H1 (cell line): Measurements from ENCODE around the gene GALNT15. TPM values are rescaled to one million over a fixed set of nuclear protein-coding genes. Genes with fewer than 3 reads are reported as not detected.

ENCODE experiments used
- CTCF ChIA-PET: fragments of 300-600 bp; sonication (Branson Sonifier 250); formaldehyde crosslinking; loops from one replicate; lab custom pipeline; 2021; ENCODE audit not compliant: partially characterized antibody; lab: Charles Lee
- POLR2A ChIA-PET: fragments of 300-600 bp; sonication (Branson Sonifier 250); formaldehyde crosslinking; loops from one replicate; lab custom pipeline; 2021; ENCODE audit warnings: inconsistent platforms; ENCODE audit not compliant: partially characterized antibody; lab: Charles Lee
- DNase-seq, 2 experiments: peaks; one replicate each; pipeline versions ENCODE4 v3.0.0 to v3.0.0-alpha.2; 2010 to 2022; ENCODE audit warnings: low spot score in 2 of 2, low read depth in 1 of 2, mixed read lengths in 1 of 2
- FAIRE-seq: peaks from 2 replicates; lab custom pipeline; 2011; peaks lifted over from hg19 to GRCh38; lab: Jason Lieb, UNC
- H2AFZ ChIP-seq: 2 replicates; pipeline ENCODE4 v1.8.1; 2012; ENCODE audit warnings: low read length, inconsistent platforms
- H2AK5ac ChIP-seq: 2 replicates; pipeline ENCODE4 v1.6.1; 2013; ENCODE audit warnings: low read depth, low read length
- H2BK120ac ChIP-seq: replicated peaks from 2 replicates; pipeline ENCODE3; 2013; ENCODE audit warnings: low read depth, low read length, inconsistent platforms
- H2BK12ac ChIP-seq: 2 replicates; pipeline ENCODE4 v1.6.1; 2013; ENCODE audit warnings: low read depth, low read length
- H2BK15ac ChIP-seq: 2 replicates; pipeline ENCODE4 v1.6.1; 2013; ENCODE audit warnings: low read length
- H2BK20ac ChIP-seq: 2 replicates; pipeline ENCODE4 v1.6.1; 2013; ENCODE audit warnings: low read length
- H2BK5ac ChIP-seq: 2 replicates; pipeline ENCODE4 v1.6.1; 2013; ENCODE audit warnings: low read depth, low read length
- H3K14ac ChIP-seq: 2 replicates; pipeline ENCODE4 v1.6.1; 2013; ENCODE audit warnings: inconsistent platforms; ENCODE audit not compliant: insufficient read length
- H3K18ac ChIP-seq: 2 replicates; pipeline ENCODE4 v1.6.1; 2013; ENCODE audit warnings: low read length; ENCODE audit errors: extremely low read depth
- H3K23ac ChIP-seq: 2 replicates; pipeline ENCODE4 v1.6.1; 2013; ENCODE audit warnings: inconsistent platforms; ENCODE audit not compliant: insufficient read length
- H3K23me2 ChIP-seq: 2 replicates; pipeline ENCODE4 v1.6.1; 2013; ENCODE audit warnings: low read depth, low read length
- H3K27ac ChIP-seq: 2 replicates; pipeline ENCODE4 v1.6.1; 2011; ENCODE audit warnings: low read depth, low read length, inconsistent platforms
- H3K27me3 ChIP-seq, 4 experiments: replicated peaks in 1 of 4; 1 replicate in 1 of 4; 2 replicates in 3 of 4; pipeline versions ENCODE4 v1.6.1 to v1.8.1; 2011 to 2013; ENCODE audit warnings: low read length in 3 of 4, mild to moderate bottlenecking in 3 of 4, inconsistent platforms in 2 of 4, mixed read lengths in 2 of 4, moderate library complexity in 1 of 4; ENCODE audit not compliant: control insufficient read depth in 3 of 4, insufficient read depth in 3 of 4; ENCODE audit errors: extremely low read depth in 1 of 4
- H3K36me3 ChIP-seq, 4 experiments: 2 replicates each; pipeline versions ENCODE4 v1.6.1 to v1.8.1; 2011 to 2013; ENCODE audit warnings: mild to moderate bottlenecking in 4 of 4, low read length in 3 of 4, moderate library complexity in 2 of 4, control low read depth in 1 of 4, inconsistent platforms in 1 of 4; ENCODE audit not compliant: insufficient read depth in 4 of 4, control insufficient read depth in 2 of 4
- H3K4ac ChIP-seq: replicated peaks from 2 replicates; pipeline ENCODE3; 2013; ENCODE audit warnings: low read length, low read depth, mixed read lengths, inconsistent platforms; ENCODE audit not compliant: insufficient read length
- H3K4me1 ChIP-seq, 4 experiments: replicated peaks in 1 of 4; 1 replicate in 1 of 4; 2 replicates in 3 of 4; pipeline versions ENCODE4 v1.6.1 to v1.8.1; 2011 to 2013; ENCODE audit warnings: low read length in 3 of 4, inconsistent platforms in 2 of 4, mixed read lengths in 1 of 4; ENCODE audit not compliant: insufficient read depth in 4 of 4, control insufficient read depth in 3 of 4
- H3K4me2 ChIP-seq, 2 experiments: 2 replicates each; pipeline versions ENCODE4 v1.6.1 to v1.8.1; 2011 to 2013; ENCODE audit warnings: low read depth in 2 of 2, low read length in 2 of 2, control low read depth in 1 of 2, inconsistent platforms in 1 of 2, mild to moderate bottlenecking in 1 of 2; ENCODE audit not compliant: insufficient read depth in 1 of 2
- H3K4me3 ChIP-seq, 4 experiments: fragments of 200-600, 300-600 bp in 1 of 4; sonication (generic), shearing (Covaris generic), sonication (Bioruptor Twin) in 1 of 4; 2 replicates each; pipeline versions ENCODE4 v1.5.1 to v1.8.1; 2011 to 2016; ENCODE audit warnings: low read length in 4 of 4, low read depth in 3 of 4, control low read depth in 2 of 4, inconsistent platforms in 2 of 4, mild to moderate bottlenecking in 2 of 4, mixed read lengths in 1 of 4, moderate library complexity in 1 of 4; ENCODE audit not compliant: insufficient read depth in 2 of 4; ENCODE audit errors: extremely low read depth in 1 of 4
- H3K56ac ChIP-seq: replicated peaks from 2 replicates; pipeline ENCODE3; 2013; ENCODE audit warnings: low read depth, mild to moderate bottlenecking, mixed read lengths, low read length, inconsistent platforms; ENCODE audit not compliant: insufficient read length
- H3K79me1 ChIP-seq: 2 replicates; pipeline ENCODE4 v1.6.1; 2013; ENCODE audit warnings: low read depth, low read length, control low read depth
- H3K79me2 ChIP-seq, 2 experiments: 2 replicates each; pipeline versions ENCODE4 v1.6.1 to v1.8.1; 2012 to 2013; ENCODE audit warnings: low read length in 2 of 2, mild to moderate bottlenecking in 2 of 2, inconsistent platforms in 1 of 2; ENCODE audit not compliant: insufficient read depth in 2 of 2, control insufficient read depth in 1 of 2
- H3K9ac ChIP-seq, 4 experiments: replicated peaks in 1 of 4; 1 replicate in 1 of 4; 2 replicates in 3 of 4; pipeline versions ENCODE4 v1.6.1 to v1.8.1; 2011 to 2013; ENCODE audit warnings: low read depth in 3 of 4, low read length in 3 of 4, control low read depth in 2 of 4, mild to moderate bottlenecking in 2 of 4, moderate library complexity in 2 of 4, inconsistent platforms in 1 of 4; ENCODE audit errors: extremely low read depth in 1 of 4
- H3K9me3 ChIP-seq, 2 experiments: 2 replicates each; pipeline versions ENCODE4 v1.6.1 to v1.8.1; 2012 to 2013; ENCODE audit warnings: mild to moderate bottlenecking in 2 of 2, moderate library complexity in 2 of 2, control low read depth in 1 of 2, inconsistent platforms in 1 of 2, low read depth in 1 of 2, low read length in 1 of 2, mixed read lengths in 1 of 2; ENCODE audit not compliant: insufficient read depth in 2 of 2
- H4K20me1 ChIP-seq, 2 experiments: replicated peaks in 1 of 2; 2 replicates each; pipeline versions ENCODE3 to v1.8.1; 2011 to 2013; ENCODE audit warnings: inconsistent platforms in 2 of 2, low read length in 2 of 2, mild to moderate bottlenecking in 1 of 2; ENCODE audit not compliant: insufficient read depth in 2 of 2, control insufficient read depth in 1 of 2
- H4K5ac ChIP-seq: 2 replicates; pipeline ENCODE4 v1.6.1; 2013; ENCODE audit warnings: low read length, low read depth, mixed read lengths, inconsistent platforms; ENCODE audit not compliant: insufficient read length
- H4K8ac ChIP-seq: 2 replicates; pipeline ENCODE4 v1.8.0; 2013; ENCODE audit warnings: mild to moderate bottlenecking, moderate library complexity, low read length, inconsistent platforms; ENCODE audit not compliant: insufficient read depth; ENCODE audit errors: extremely low read depth
- H4K91ac ChIP-seq: replicated peaks from 2 replicates; pipeline ENCODE3; 2013; ENCODE audit warnings: low read length, mixed read lengths, inconsistent platforms; ENCODE audit not compliant: insufficient read length
- ATF2 ChIP-seq: IDR thresholded peaks from 2 replicates; pipeline ENCODE4 v1.6.1; 2012; ENCODE audit warnings: low read length, inconsistent platforms
- ATF3 ChIP-seq: IDR thresholded peaks from 2 replicates; pipeline ENCODE4 v1.6.1; 2011; ENCODE audit warnings: low read depth, mild to moderate bottlenecking, low read length; ENCODE audit not compliant: insufficient read depth
- CBX5 ChIP-seq: fragments of 300-800, 300-1000 bp; sonication (generic); IDR thresholded peaks from 2 replicates; pipeline ENCODE4 v1.7.1; 2016; ENCODE audit warnings: antibody characterized with exemption, low read length, low read depth
- CBX8 ChIP-seq: fragments of 300-800, 300-1000 bp; sonication (generic); IDR thresholded peaks from 2 replicates; pipeline ENCODE4 v1.7.1; 2016; ENCODE audit warnings: low read depth, low read length, borderline replicate concordance
- CREB1 ChIP-seq: IDR thresholded peaks from 2 replicates; pipeline ENCODE4 v1.6.1; 2012; ENCODE audit warnings: inconsistent platforms
- SIX5 ChIP-seq: IDR thresholded peaks from 2 replicates; pipeline ENCODE4 v1.6.1; 2011; ENCODE audit warnings: mild to moderate bottlenecking, low read depth, low read length
- SP1 ChIP-seq: IDR thresholded peaks from 2 replicates; pipeline ENCODE4 v1.6.1; 2011; ENCODE audit warnings: low read depth, low read length
- TCF12 ChIP-seq: IDR thresholded peaks from 2 replicates; pipeline ENCODE4 v1.6.1; 2011; ENCODE audit warnings: low read depth, mild to moderate bottlenecking, low read length
- YY1 ChIP-seq: IDR thresholded peaks from 2 replicates; pipeline ENCODE4 v1.6.1; 2011; ENCODE audit warnings: low read depth, mild to moderate bottlenecking, low read length
- WGBS, 2 experiments: shearing (Covaris generic) in 1 of 2; methylation state at CpG; one replicate each; pipeline versions ENCODE4 v1.1.6 to v1.1.7; 2013 to 2015; ENCODE audit warnings: low lambda C conversion rate in 2 of 2, mixed read lengths in 2 of 2, inconsistent platforms in 1 of 2, low coverage in 1 of 2, missing lambda C conversion rate in 1 of 2; ENCODE audit not compliant: insufficient replicate concordance in 2 of 2, insufficient coverage in 1 of 2, insufficient read length in 1 of 2; ENCODE audit errors: extremely low coverage in 1 of 2, missing lambda C conversion rate in 1 of 2; 5-methylcytosine and 5-hydroxymethylcytosine counted together
- polyA plus RNA-seq, 7 experiments: library from polyadenylated mRNA; depleted of rRNA in 3 of 7; stranded (reverse) in 5 of 7; unstranded in 2 of 7; fragments of >200 nt in 5 of 7; fragments of 200-250 nt in 2 of 7; gene quantifications; 1 replicate in 5 of 7; 2 replicates in 1 of 7; 4 replicates in 1 of 7; pipeline versions ENCODE4 v1.2.1 to v1.2.3, GENCODE V29; 2011 to 2013; ENCODE audit warnings: missing spikeins in 2 of 7, mixed read lengths in 2 of 7
- total RNA-seq: library from RNA; stranded (reverse); fragmentation: NEBNext Ultra II Directional; extraction: Animal tissue kit (Norgen Biotek cat#: 25700); gene quantifications from 2 replicates; pipeline ENCODE4 v1.2.1, GENCODE V29; 2021

Gene GALNT15
- total and polyA plus RNA-seq, 2 of the 8 experiments (the other 6 are each of a cell fraction or from before 2014, with no cell fraction given), result 0.02 TPM; not detected in 1

- H3K23me2 ChIP-seq, result no peaks in the 10 kb centered on the region
- no peak overlapping the region for H3K9ac ChIP-seq
- H3K18ac ChIP-seq, result no peak overlapping the region
- H3K79me1 ChIP-seq, result no peaks in the 10 kb centered on the region
- CTCF ChIA-PET, result interaction anchor here (1.5 kb wide), 1 partner anchor 39 kb away, joined by 7 read pairs; no protein-coding TSS in a partner anchor
- no peak overlapping the region for H3K4me2 ChIP-seq
- H3K27ac ChIP-seq, result no peak overlapping the region
- WGBS, 2 experiments, result 97% methylated on average over 2 of the region's 2 CpGs; no CpG with 5 or more reads in 1 of the 2 experiments
- H4K5ac ChIP-seq, result no peak overlapping the region
- no peak overlapping the region for H3K4me3 ChIP-seq
- H2BK20ac ChIP-seq, result no peak overlapping the region
- FAIRE-seq (no peak), DNase-seq (no peak)
- no peaks in the 10 kb centered on the region for H3K27me3 ChIP-seq
- no peak overlapping the region for H3K23ac ChIP-seq
- H3K36me3 ChIP-seq, result peaks cover 2 to 18% (median 5%) of the 10 kb centered on the region in 4 experiments; a peak in 5 of 8 replicates
- no peak overlapping the region for H2BK120ac ChIP-seq
- no peaks in the 10 kb centered on the region for H3K79me2 ChIP-seq
- no peak overlapping the region for H2BK15ac ChIP-seq
- H3K56ac ChIP-seq, result no peak overlapping the region
- no peak overlapping the region for H4K8ac ChIP-seq
- no peak overlapping the region for H2AFZ ChIP-seq
- H4K91ac ChIP-seq, result no peak overlapping the region
- no peak overlapping the region for H3K14ac ChIP-seq
- TF ChIP-seq CREB1 (no peak), ATF3 (no peak), ATF2 (no peak), SP1 (no peak), YY1 (no peak), SIX5 (no peak), CBX8 (no peak), TCF12 (no peak), CBX5 (no peak)
- H4K20me1 ChIP-seq, result peaks cover 2% of the 10 kb centered on the region in 2 experiments
- no peak overlapping the region for H2AK5ac ChIP-seq
- no peak overlapping the region for H2BK12ac ChIP-seq
- POLR2A ChIA-PET, result no interaction called here
- H3K4ac ChIP-seq, result no peak overlapping the region
- no peaks in the 10 kb centered on the region for H3K4me1 ChIP-seq
- no peak overlapping the region for H2BK5ac ChIP-seq
- H3K9me3 ChIP-seq, result no peaks in the 10 kb centered on the region
These were observed 106.2 kb downstream of the GALNT15 start for GRCh38 chr3:16280671-16281070.
